H4 (cell line): ENCODE results near the gene RABGEF1. TPM values are rescaled to one million over a fixed set of nuclear protein-coding genes. Genes with fewer than 3 reads are reported as not detected.
"Not testable (repeated sequence)": the region's sequence is repeated elsewhere in the genome, so short reads cannot be mapped to it uniquely, and the experiment has no call there.

ENCODE experiments used
- DNase-seq: peaks from one replicate; pipeline ENCODE4 v3.0.0-alpha.2; 2015; ENCODE audit warnings: low spot score
- total RNA-seq: library from RNA; depleted of rRNA; stranded (reverse); fragments of >200 nt; shearing (Covaris generic); gene quantifications from 2 replicates; pipeline ENCODE4 v1.2.3, GENCODE V29; 2014

RABGEF1 gene
- total RNA-seq, 1 experiment from 2014 or later: 34.0 TPM

GRCh38 chr7:66735154-66735553 lies 5.4 kb upstream of the RABGEF1 start:
- no peak for DNase-seq

DNA sequence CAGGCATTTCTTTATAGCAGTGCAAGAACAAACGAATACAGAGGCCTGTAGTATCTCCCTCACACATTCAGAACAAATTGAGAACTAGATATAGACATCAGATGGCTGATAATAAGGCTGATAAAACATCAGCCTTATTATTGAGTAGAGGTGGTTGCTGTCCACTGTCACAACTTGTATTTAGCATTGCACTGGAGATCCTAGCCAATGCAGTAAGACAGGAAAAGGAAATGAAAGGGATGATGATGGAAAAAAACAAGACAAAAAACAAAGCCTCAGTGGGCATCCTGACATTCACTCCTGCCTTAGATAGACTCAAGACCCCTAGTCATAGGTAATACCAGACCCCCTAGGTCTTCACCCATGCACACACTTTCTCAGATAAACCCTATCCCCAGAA lies 4.7 kb upstream of the RABGEF1 start:
- DNase-seq: no peak

DNA sequence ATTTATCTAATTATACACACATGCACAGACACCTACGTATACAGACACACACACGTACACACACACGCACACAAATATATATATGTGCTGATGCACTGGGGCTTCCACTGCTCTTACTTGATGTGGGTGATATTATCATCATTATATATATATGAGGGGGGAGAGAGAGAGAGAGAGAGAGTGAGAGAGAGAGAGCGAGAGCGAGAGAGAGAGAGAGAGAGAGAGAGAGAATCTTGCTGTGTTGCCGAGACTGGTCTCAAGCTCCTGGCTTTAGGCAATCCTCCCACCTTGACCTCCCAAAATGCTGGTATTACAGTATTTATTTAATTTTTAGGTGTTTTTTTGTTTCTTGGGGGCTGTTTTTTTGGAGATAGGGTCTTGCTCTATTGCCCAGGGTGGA lies 3.6 kb upstream of the RABGEF1 start:
- no peak for DNase-seq

DNA sequence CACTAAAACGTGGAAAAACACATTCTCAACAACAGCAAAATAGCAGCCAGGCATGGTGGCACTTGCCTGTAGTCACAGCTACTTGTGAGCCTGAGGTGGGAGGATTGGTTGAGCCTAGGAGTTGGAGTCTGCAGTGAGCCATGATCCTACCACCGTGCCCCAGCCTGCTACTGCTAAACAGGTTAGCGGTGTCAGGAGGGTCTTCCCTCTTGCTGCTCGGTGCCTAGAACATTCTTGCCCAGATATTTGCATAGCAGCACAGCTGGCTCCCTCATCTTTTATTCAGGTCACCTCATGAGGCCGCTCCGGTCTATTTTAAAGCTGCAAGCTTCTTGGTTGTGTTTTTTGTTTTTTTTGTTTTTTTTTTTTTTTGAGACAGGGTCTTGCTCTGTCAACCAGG lies 2.9 kb upstream of the RABGEF1 start:
- no peak for DNase-seq

- no peak for DNase-seq
Measured at GRCh38 chr7:66739477-66739876, 1.1 kb upstream of the RABGEF1 start.

- DNase-seq: no peak
Measured at GRCh38 chr7:66739953-66740301, 606 bp upstream of the RABGEF1 start.

GRCh38 chr7:66740980-66741709 lies 612 bp downstream of the RABGEF1 start:
- peak; percentile 36 for DNase-seq

- DNase-seq: no peak
Measured at GRCh38 chr7:66741710-66742049, 1.1 kb downstream of the RABGEF1 start.

DNA sequence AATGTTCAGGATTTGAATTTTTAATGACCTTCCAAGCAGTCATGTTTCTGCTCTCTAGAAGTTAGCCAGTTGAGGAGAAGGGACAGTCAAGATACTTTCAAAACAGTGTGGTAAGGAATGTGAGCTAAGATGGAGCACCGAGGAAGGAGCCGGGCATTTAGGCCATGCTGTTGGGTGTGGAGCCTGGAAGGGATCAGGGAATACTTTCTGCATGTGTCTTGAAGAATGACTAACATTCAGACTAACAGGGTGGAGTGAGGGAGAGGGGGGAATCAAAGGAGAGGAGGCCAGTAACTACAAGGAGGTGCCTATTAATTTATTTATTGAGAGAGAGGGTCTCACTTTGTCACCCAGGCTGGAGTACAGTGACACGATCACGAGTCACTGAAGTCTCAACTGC lies 1.8 kb downstream of the RABGEF1 start:
- DNase-seq: not testable (repeated sequence)

DNA sequence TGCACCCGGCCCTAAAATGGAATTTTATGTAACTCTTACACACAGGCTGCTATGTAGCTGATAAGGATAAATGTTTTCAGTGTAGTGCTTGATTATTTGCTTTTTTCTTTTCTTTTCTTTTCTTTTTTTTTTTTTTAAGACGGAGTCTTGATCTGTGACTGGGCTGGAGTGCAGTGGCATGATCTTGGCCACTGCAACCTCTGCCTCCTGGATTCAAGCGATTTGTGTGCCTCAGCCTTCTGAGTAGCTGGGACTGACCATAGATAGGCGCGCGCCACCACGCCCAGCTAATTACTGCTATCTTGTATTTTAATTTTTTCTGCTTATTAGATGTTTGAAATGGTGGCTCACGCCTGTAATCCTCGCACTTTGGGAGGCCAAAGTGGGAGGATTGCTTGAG lies 3.4 kb downstream of the RABGEF1 start:
- no peak for DNase-seq

DNA sequence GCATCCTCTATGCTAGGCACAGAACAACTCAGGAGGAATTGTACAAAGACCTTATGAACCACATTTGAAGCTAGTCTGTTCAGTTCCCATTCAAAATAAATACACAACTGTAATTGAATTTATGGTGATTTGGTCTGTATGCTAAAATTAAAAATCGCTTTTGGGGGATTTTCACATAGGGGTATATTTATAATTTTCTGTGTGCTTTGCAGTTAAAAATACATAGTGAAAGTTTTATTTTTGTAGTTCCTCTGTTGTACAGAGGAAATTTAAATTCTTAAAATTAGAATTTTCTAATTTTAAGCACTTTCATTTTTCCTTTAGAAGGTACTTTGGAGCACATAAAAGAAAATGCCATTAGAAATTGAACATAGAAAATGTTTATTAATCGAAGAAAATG lies 6.9 kb downstream of the RABGEF1 start:
- no peak for DNase-seq

DNA sequence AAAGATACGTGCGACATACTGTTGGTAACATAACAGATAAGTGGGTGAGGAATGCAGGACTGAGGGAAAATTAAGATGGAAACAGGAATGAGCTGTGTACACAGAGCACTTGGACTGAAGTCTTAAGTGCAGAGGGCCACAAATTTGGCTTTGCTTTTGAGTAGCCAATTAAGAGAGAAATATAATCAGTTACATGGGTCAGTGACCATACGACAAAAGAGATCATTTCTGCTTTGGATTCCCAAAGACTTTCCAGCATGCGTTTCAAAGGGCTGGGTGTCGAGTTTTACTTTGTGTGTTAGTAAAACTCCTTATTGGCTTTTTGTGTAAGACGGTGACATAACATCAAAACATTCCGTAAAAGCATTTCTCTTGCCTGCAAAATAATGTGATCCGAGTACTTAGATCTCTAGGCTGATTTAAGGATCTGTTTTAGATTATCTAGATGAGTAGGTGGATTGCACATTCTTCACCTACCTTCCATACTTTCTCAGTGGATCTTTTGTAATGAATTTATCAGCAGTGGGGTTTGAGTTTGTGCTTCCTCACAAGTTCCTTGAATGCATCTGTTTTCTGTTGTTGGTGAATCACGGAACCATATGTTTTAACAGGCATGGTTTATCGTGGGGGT lies 7.5 kb downstream of the RABGEF1 start:
- no peak for DNase-seq

- DNase-seq: no peak
Measured at GRCh38 chr7:66748791-66749190, 8.3 kb downstream of the RABGEF1 start.

- DNase-seq: no peak
Measured at GRCh38 chr7:66751945-66752344, 11.4 kb downstream of the RABGEF1 start.

DNA sequence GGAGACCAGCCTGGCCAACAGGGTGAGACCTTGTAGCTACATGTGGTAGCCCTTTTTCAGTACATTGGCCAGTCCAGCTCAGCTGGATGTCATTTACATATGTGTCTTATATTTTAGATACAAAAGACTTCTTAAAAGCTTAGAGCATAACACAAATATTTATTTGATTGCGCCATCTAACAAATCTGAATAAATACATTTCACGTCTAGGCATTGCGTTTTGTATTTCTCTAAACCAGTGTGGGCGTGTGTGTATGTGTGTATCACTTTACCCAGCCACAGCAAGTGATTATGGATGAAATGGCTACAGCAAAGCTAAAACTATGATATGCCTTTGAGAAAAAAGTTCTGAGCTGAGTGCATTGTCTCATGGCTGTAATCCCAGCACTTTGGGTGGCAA lies 14.0 kb downstream of the RABGEF1 start:
- DNase-seq: no peak

DNA sequence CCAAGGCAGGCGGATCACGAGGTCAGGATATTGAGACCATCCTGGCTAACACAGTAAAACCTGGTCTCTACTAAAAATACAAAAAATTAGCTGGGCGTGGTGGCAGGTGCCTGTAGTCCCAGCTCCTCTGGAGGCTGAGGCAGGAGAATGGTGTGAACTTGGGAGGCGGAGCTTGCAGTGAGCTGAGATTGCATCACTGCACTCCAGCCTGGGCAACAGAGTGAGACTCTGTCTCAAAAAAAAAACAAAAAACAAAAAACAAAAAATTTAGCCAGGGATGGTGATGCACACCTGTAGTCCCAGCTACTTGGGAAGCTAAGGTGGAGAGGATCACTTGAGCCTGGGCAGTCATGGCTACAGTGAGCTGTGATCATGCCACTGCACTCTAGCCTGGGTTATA lies 14.5 kb downstream of the RABGEF1 start:
- not testable (repeated sequence) for DNase-seq

GRCh38 chr7:66756227-66756626 lies 15.7 kb downstream of the RABGEF1 start:
- not testable (repeated sequence) for DNase-seq

GRCh38 chr7:66756889-66757288 lies 16.4 kb downstream of the RABGEF1 start:
- DNase-seq: no peak

GRCh38 chr7:66757939-66758338 lies 17.4 kb downstream of the RABGEF1 start:
- DNase-seq: no peak

DNA sequence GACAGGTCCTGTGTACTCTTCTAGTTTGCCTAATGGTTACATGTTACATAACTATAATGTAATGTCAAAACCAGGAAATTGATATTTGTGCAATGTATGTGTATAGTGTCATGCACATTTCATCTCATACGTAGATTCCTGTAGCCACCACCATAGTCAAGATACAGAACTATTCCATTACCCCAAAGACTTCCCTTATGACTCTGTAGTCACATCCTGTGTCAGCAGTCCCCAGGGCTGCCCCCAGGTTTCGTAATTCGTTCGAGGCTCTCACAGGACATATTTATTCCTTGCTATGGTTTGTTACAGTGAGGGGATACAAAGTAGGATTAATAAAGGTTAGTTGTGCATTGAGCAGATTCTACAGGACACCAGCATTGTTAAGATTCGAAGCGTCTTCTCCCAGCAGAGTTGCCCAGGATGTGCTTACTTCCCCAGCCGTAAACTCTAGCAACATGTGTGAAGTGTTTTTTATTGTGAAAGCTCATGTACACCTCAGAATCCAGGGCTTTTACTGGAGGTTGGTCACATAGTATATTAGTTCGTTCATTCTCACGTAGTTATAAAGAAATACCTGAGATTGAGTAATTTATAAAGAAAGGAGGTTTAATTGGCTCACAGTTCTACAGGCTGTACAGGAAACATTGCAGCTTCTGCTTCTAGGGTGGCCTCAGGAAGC lies 18.6 kb downstream of the RABGEF1 start:
- DNase-seq: no peak

- not testable (repeated sequence) for DNase-seq
Measured at GRCh38 chr7:66763183-66763582, 22.6 kb downstream of the RABGEF1 start.

DNA sequence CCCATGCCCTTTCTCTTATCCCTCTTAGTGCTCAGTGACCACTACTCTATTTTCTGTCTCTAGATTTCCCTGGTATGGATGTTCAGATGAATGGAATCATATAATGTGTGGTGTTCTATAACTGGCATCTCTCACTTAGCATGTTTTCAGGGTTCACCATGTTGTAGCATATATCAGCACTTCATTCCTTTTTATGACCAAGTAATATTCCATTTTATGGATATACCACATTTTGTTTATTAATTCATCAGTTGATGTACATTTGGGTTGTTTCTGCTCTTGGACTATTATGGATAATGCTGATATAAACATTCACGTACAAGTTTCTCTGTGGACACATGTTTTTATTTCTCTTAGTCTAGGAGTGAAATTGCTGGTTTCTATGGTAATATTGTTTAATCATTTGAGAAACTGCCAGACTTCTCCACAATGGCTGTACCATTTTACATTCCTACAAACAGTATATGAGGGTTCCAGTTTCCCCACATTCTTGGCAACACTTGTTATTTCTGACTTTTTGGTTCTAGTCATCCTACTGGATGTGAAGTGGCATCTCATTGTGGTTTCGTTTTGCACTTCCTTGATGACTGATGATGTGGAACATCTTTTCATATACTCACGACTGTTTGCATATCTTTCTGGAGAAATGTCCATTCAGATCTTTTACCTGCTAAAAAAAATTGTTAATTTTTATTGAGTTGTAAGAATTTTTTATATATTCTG lies 23.3 kb downstream of the RABGEF1 start:
- DNase-seq: not testable (repeated sequence)

GRCh38 chr7:66764905-66765304 lies 24.4 kb downstream of the RABGEF1 start:
- DNase-seq: not testable (repeated sequence)
